ENCODE data around the gene RPL26.

The RPL26 gene

GRCh38 chr17:8383143-8383822, at the start of gene RPL26:
TSS of gene RPL26 (minus strand) at chr17:8383193. CDS start at chr17:8382310, 883 bp downstream.
- in situ Hi-C loops (cut with MboI; ENCODE audit: low pct_unique_long_range_greater_than_20kb, low sequenced_read_pairs, unreplicated experiment) = no loop called here
- DNase-seq (ENCODE audit: low spot score) = peak; percentile 96
- TF ChIP-seq CTCF (IDR thresholded peaks at IDR 0.05; ENCODE audit: extremely low read depth, insufficient read depth, missing control alignments) = peak; percentile 91

DNA sequence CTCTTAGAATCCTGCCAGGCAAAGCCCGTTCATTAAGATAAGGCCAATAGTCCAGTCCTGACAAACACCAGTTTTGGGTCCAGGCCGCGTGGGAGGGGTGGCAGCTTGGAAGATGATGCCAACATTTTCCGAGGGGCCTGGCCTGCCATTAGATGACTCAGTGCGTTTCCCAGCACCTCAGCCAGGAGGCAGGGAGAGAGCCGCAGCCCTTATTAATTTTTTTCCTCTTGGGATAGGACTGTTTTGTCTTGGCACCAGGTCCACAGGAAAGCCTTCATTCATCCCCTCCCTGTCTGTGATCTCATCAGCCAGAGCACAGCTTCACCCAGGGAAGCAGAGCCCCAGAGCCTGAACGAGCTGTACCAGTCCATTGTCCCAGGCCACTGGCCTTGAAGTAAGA, 48.0 kb upstream of the RPL26 start:
- in situ Hi-C loops (cut with MboI; ENCODE audit: low pct_unique_long_range_greater_than_20kb, low sequenced_read_pairs, unreplicated experiment) = no loop called here
- no peak for TF ChIP-seq CTCF (IDR thresholded peaks at IDR 0.05; ENCODE audit: extremely low read depth, insufficient read depth, missing control alignments)
- DNase-seq (ENCODE audit: low spot score) = no peak

- TF ChIP-seq CTCF (IDR thresholded peaks at IDR 0.05; ENCODE audit: extremely low read depth, insufficient read depth, missing control alignments) = no peak
- DNase-seq (ENCODE audit: low spot score) = no peak
- in situ Hi-C loops (cut with MboI; ENCODE audit: low pct_unique_long_range_greater_than_20kb, low sequenced_read_pairs, unreplicated experiment) = no loop called here
Observed at GRCh38 chr17:8426802-8427201, 43.8 kb upstream of the RPL26 start.

DNA sequence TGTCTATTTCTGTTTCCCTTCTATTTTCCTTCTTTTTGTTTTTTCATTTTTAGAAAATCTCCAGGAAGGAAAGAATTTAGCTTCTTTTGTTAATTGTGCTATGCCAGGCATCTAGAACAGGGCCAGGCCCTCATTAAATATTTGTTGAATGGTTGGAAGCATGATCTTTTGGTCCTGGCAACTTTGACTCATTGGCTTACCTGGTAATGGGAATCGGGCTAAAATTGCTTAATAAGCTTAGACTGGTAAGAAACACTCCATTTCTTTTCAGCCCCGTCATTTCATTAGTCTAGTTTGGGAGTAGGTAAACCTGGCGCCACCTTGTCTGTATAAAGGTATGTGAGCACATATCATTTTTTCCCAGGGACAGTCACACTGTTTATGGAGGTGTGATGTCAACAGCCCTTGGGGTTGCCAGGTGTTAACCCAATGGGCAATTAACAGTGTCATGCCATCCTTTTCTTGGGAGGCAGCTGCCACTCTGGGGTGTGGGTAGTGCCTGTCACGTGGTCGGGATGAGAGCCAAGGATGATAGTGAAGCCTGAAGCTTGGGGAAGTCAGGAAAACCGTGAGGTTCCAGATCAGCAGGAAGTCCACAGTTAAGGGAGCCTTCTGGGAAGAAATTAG, 43.2 kb upstream of the RPL26 start:
- TF ChIP-seq CTCF (IDR thresholded peaks at IDR 0.05; ENCODE audit: extremely low read depth, insufficient read depth, missing control alignments) = no peak
- in situ Hi-C loops (cut with MboI; ENCODE audit: low pct_unique_long_range_greater_than_20kb, low sequenced_read_pairs, unreplicated experiment) = no loop called here
- DNase-seq (ENCODE audit: low spot score) = no peak

DNA sequence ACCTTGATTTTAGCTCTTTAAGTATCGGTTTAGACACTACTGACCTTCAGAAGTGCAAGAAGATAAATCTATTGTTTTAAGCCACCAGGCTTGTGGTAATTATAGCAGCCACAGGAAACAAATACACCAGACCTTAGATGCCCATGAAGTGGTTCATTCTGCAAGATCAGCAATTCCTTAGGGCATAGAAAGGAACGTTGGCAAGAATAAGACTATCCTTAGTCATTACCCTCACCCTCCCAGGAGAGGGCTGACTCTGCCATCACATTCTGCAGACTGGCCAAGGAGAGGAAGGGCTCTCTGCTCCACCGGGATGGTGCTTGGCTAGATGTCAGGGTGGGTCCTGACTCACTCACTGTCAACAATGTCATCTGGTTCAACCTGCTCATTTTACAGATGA, 38.6 kb upstream of the RPL26 start:
- no peak for TF ChIP-seq CTCF (IDR thresholded peaks at IDR 0.05; ENCODE audit: extremely low read depth, insufficient read depth, missing control alignments)
- no peak for DNase-seq (ENCODE audit: low spot score)
- in situ Hi-C loops (cut with MboI; ENCODE audit: low pct_unique_long_range_greater_than_20kb, low sequenced_read_pairs, unreplicated experiment) = loop anchor here (25.0 kb wide), 2 partner anchors 341 to 566 kb away; partner anchors contain the start of gene SPDYE4

DNA sequence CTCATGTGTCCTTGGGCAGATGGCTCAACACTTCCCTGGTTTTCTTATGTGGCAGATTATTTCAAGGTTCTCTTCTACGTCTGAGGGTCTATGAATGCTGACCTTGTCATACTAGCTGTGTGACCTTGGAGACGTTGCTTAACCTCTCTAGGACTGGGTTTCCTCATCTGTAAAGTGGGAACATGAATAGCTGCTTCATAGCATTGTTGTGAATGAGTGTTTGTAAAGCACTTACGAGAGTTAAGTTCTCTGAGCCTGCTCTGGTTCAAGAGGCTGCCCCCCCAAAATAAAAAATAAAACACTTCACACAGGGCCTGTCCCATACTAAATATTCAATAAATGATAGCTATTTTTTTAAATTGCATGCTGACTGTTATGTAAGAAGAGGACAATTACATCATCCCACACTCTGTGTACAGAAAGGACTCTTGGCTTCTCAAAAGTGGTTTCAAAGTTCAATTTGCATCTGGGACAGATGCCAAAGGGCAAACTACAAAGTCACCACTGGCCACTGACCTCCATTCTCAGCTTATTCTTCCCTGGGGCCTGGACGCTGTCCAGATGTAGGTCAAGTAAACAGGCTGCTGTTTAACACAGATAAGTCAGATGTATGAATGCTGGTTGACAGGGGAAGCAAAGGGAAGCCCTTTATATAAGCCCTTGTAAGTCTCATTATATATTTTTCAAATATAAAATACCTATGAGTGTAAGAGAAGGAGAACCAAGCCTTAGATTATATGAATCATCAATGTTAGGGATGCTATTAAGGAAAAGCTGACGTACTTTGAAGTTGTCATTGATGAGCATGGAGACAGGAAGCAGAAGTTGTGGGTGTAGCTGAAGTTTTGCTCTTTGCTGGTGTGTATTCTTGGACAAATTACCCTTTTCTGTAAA, 37.3 kb upstream of the RPL26 start:
- no peak for TF ChIP-seq CTCF (IDR thresholded peaks at IDR 0.05; ENCODE audit: extremely low read depth, insufficient read depth, missing control alignments)
- in situ Hi-C loops (cut with MboI; ENCODE audit: low pct_unique_long_range_greater_than_20kb, low sequenced_read_pairs, unreplicated experiment) = loop anchor here (25.0 kb wide), 2 partner anchors 342 to 567 kb away; partner anchors contain the start of gene SPDYE4
- DNase-seq (ENCODE audit: low spot score) = no peak
